Peyer's patch (tissue), 4 donors: ENCODE data around the gene CCDC124. TPM values are rescaled to one million over a fixed set of nuclear protein-coding genes. Genes with fewer than 3 reads are reported as not detected.

Experiments
- DNase-seq, 3 donors: peaks; one replicate each; pipeline ENCODE4 v3.0.0-alpha.2; 2017 to 2019
- H3K27ac ChIP-seq, 4 donors: fragments of 200-600 bp; sonication (generic); one replicate each; pipeline ENCODE4 v1.5.1; 2016 to 2019
- H3K27me3 ChIP-seq, 2 donors: fragments of 200-600 bp; sonication (generic); one replicate each; pipeline ENCODE4 v1.5.1; 2019
- H3K36me3 ChIP-seq, 3 donors: fragments of 200-600 bp; sonication (generic); one replicate each; pipeline ENCODE4 v1.5.1; 2016 to 2019
- H3K4me1 ChIP-seq, 4 donors: fragments of 200-600 bp; sonication (generic); one replicate each; pipeline ENCODE4 v1.5.1; 2016 to 2019
- H3K4me3 ChIP-seq, 4 donors: fragments of 200-600 bp; sonication (generic); 1 replicate in 3 of 4; 2 replicates in 1 of 4; pipeline ENCODE4 v1.5.1; 2016 to 2019; ENCODE audit warnings: mild to moderate bottlenecking in 1 of 4
- H3K9me3 ChIP-seq, 4 donors: fragments of 200-600 bp; sonication (generic); one replicate each; pipeline ENCODE4 v1.5.1; 2016 to 2019; ENCODE audit warnings: mild to moderate bottlenecking in 1 of 4
- POLR2A ChIP-seq, 2 donors: fragments of 450-650 bp; IDR thresholded peaks; one replicate each; pipeline ENCODE4 v1.5.1; 2017; ENCODE audit warnings: antibody characterized with exemption in 2 of 2, mild to moderate bottlenecking in 2 of 2, moderate library complexity in 2 of 2
- total RNA-seq, 4 donors: library from RNA; depleted of rRNA; stranded (reverse); fragments of >200 nt; gene quantifications; one replicate each; pipeline ENCODE4 v1.1.0, GENCODE V29; 2016
- TF ChIP-seq, protein P1 (sequence below), 6 experiments: fragments of 450-650 bp in 4 of 6; fragments of 200-600 bp in 2 of 6; sonication (generic) in 1 of 6; IDR thresholded peaks; one replicate each; pipeline ENCODE4 v1.5.1; 2017 to 2019; ENCODE audit warnings: antibody characterized with exemption in 6 of 6, mild to moderate bottlenecking in 3 of 6, moderate library complexity in 1 of 6

The CCDC124 gene
- total RNA-seq, 4 donors from 2014 or later, result 18.9 to 33.0 (median 24.4) TPM

- no peak for DNase-seq
- TF ChIP-seq, protein P1, sequence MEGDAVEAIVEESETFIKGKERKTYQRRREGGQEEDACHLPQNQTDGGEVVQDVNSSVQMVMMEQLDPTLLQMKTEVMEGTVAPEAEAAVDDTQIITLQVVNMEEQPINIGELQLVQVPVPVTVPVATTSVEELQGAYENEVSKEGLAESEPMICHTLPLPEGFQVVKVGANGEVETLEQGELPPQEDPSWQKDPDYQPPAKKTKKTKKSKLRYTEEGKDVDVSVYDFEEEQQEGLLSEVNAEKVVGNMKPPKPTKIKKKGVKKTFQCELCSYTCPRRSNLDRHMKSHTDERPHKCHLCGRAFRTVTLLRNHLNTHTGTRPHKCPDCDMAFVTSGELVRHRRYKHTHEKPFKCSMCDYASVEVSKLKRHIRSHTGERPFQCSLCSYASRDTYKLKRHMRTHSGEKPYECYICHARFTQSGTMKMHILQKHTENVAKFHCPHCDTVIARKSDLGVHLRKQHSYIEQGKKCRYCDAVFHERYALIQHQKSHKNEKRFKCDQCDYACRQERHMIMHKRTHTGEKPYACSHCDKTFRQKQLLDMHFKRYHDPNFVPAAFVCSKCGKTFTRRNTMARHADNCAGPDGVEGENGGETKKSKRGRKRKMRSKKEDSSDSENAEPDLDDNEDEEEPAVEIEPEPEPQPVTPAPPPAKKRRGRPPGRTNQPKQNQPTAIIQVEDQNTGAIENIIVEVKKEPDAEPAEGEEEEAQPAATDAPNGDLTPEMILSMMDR (IDR thresholded peaks at IDR 0.05), result no peak
- TF ChIP-seq POLR2A (IDR thresholded peaks at IDR 0.05), result no peak
- Histone ChIP-seq H3K27me3 (no peaks in the 10 kb centered on the region), H3K4me1 (peaks cover 0 to 4% (median 0%) of the 10 kb centered on the region in 4 donors), H3K4me3 (no peak overlapping the region), H3K9me3 (no peaks in the 10 kb centered on the region), H3K27ac (no peak overlapping the region), H3K36me3 (no peaks in the 10 kb centered on the region)
Observed at GRCh38 chr19:17975032-17975431, 42.2 kb downstream of the CCDC124 start.

DNA sequence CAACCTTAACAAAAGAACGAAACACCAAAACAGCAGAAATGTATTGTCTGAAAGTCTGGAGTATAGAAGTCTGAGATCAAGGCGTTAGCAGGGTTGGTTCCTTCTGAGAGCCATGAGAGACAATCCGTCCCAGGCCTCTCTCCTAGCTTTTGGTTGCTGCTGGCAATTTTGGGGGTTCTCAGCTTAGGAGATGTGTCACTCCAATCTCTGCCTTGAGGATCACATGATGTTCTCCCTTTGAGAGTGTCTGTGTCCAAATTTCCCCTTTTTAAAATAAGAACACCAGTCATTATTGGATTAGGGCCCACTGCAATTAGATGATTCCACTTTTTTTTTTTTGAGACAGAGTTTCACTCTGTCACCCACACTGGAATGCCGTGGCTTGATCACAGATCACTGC, 44.2 kb downstream of the CCDC124 start:
- Histone ChIP-seq H3K36me3 (no peaks in the 10 kb centered on the region), H3K27me3 (no peaks in the 10 kb centered on the region), H3K4me1 (peaks cover 0 to 4% (median 0%) of the 10 kb centered on the region in 4 donors), H3K4me3 (no peak overlapping the region), H3K27ac (no peak overlapping the region), H3K9me3 (no peaks in the 10 kb centered on the region)
- TF ChIP-seq, protein P1 (IDR thresholded peaks at IDR 0.05), result no peak
- DNase-seq, result no peak

- H3K27me3 ChIP-seq, result no peaks in the 10 kb centered on the region
- no peak overlapping the region for H3K27ac ChIP-seq
- H3K4me1 ChIP-seq, result peaks cover 0 to 4% (median 0%) of the 10 kb centered on the region in 4 donors
- H3K36me3 ChIP-seq, result no peaks in the 10 kb centered on the region
- no peak for DNase-seq
- TF ChIP-seq POLR2A (IDR thresholded peaks at IDR 0.05), result no peak
- TF ChIP-seq, protein P1 (IDR thresholded peaks at IDR 0.05), result no peak
- no peak overlapping the region for H3K4me3 ChIP-seq
- no peaks in the 10 kb centered on the region for H3K9me3 ChIP-seq
Observed at GRCh38 chr19:17977488-17977887, 44.7 kb downstream of the CCDC124 start.

- Histone ChIP-seq H3K36me3 (no peaks in the 10 kb centered on the region), H3K4me3 (no peak overlapping the region), H3K4me1 (peaks cover 0 to 4% (median 0%) of the 10 kb centered on the region in 4 donors), H3K9me3 (no peaks in the 10 kb centered on the region), H3K27ac (no peak overlapping the region), H3K27me3 (no peaks in the 10 kb centered on the region)
- TF ChIP-seq, protein P1 (IDR thresholded peaks at IDR 0.05), result no peak
- no peak for TF ChIP-seq POLR2A (IDR thresholded peaks at IDR 0.05)
- DNase-seq, result no peak
Observed at GRCh38 chr19:17981611-17982010, 48.8 kb downstream of the CCDC124 start.

GRCh38 chr19:17982430-17982829, 49.6 kb downstream of the CCDC124 start:
- DNase-seq, result no peak
- H3K36me3 ChIP-seq, result no peaks in the 10 kb centered on the region
- H3K4me1 ChIP-seq, result peaks cover 0 to 4% (median 0%) of the 10 kb centered on the region in 4 donors
- TF ChIP-seq, protein P1 (IDR thresholded peaks at IDR 0.05), result no peak
- no peak for TF ChIP-seq POLR2A (IDR thresholded peaks at IDR 0.05)
- H3K27me3 ChIP-seq, result no peaks in the 10 kb centered on the region
- H3K9me3 ChIP-seq, result no peaks in the 10 kb centered on the region
- H3K4me3 ChIP-seq, result no peak overlapping the region
- no peak overlapping the region for H3K27ac ChIP-seq
